Uterus (tissue), 4 donors: ENCODE data around the gene TMEM131L. TPM values are rescaled to one million over a fixed set of nuclear protein-coding genes. Genes with fewer than 3 reads are reported as not detected.
A peak's percentile ranks its signal among the peaks of the same experiment; 100 is the strongest.

Source experiments
- DNase-seq, 2 donors: peaks; one replicate each; pipeline ENCODE4 v3.0.0-alpha.2; 2019 to 2020
- H3K27ac ChIP-seq, 2 donors: fragments of 200-600 bp; sonication (generic); 1 replicate in 1 of 2; 2 replicates in 1 of 2; pipeline ENCODE4 v1.5.1; 2016 to 2018
- H3K27me3 ChIP-seq, 2 donors: fragments of 200-600 bp; sonication (generic); one replicate each; pipeline ENCODE4 v1.5.1; 2018 to 2019; ENCODE audit warnings: control low read depth in 1 of 2
- H3K36me3 ChIP-seq, 2 donors: fragments of 200-600 bp; sonication (generic); one replicate each; pipeline ENCODE4 v1.5.1; 2019; ENCODE audit warnings: control low read depth in 1 of 2
- H3K4me1 ChIP-seq, 2 donors: fragments of 200-600 bp; sonication (generic); one replicate each; pipeline ENCODE4 v1.5.1; 2018 to 2019; ENCODE audit warnings: control low read depth in 1 of 2
- H3K4me3 ChIP-seq, 2 donors: fragments of 200-600 bp; sonication (generic); 1 replicate in 1 of 2; 2 replicates in 1 of 2; pipeline ENCODE4 v1.5.1; 2018 to 2019; ENCODE audit warnings: mild to moderate bottlenecking in 1 of 2
- H3K9me3 ChIP-seq, 2 donors: fragments of 200-600 bp; sonication (generic); one replicate each; pipeline ENCODE4 v1.5.1; 2019; ENCODE audit warnings: control low read depth in 1 of 2
- POLR2A ChIP-seq, 2 donors: fragments of 450-650 bp; IDR thresholded peaks; one replicate each; pipeline ENCODE4 v1.6.1; 2016; ENCODE audit warnings: antibody characterized with exemption in 2 of 2, mild to moderate bottlenecking in 1 of 2, moderate library complexity in 1 of 2
- intact Hi-C: fragments of 100-400 bp; cut with DNase I; formaldehyde crosslinking; loops from one replicate; pipeline ENCODE4 v1.15.1; 2023; ENCODE audit warnings: low total_unique reads
- total RNA-seq, 4 donors: library from RNA; depleted of rRNA in 3 of 4; stranded (reverse); fragments of >200 nt in 3 of 4; gene quantifications; one replicate each; pipeline versions ENCODE4 v1.1.0 to v1.2.4, GENCODE V29; 2014 to 2023
- TF ChIP-seq, protein P1 (sequence below), 4 experiments: fragments of 200-600 bp in 2 of 4; fragments of 450-650 bp in 2 of 4; sonication (generic) in 2 of 4; IDR thresholded peaks; one replicate each; pipeline ENCODE4 v1.5.1; 2016 to 2019; ENCODE audit warnings: antibody characterized with exemption in 4 of 4, mild to moderate bottlenecking in 2 of 4, moderate library complexity in 1 of 4
- donor health status: DM: yes; HTN: yes; CAD: no.

The TMEM131L gene
- total RNA-seq, 4 donors from 2014 or later = 2.4 to 49.6 (median 18.0) TPM

- Histone ChIP-seq H3K9me3 (no peaks in the 10 kb centered on the region), H3K27me3 (no peaks in the 10 kb centered on the region), H3K4me3 (no peak overlapping the region), H3K4me1 (no peaks in the 10 kb centered on the region), H3K27ac (no peak overlapping the region), H3K36me3 (no peaks in the 10 kb centered on the region)
- intact Hi-C loops = no loop called here
- TF ChIP-seq, protein P1, sequence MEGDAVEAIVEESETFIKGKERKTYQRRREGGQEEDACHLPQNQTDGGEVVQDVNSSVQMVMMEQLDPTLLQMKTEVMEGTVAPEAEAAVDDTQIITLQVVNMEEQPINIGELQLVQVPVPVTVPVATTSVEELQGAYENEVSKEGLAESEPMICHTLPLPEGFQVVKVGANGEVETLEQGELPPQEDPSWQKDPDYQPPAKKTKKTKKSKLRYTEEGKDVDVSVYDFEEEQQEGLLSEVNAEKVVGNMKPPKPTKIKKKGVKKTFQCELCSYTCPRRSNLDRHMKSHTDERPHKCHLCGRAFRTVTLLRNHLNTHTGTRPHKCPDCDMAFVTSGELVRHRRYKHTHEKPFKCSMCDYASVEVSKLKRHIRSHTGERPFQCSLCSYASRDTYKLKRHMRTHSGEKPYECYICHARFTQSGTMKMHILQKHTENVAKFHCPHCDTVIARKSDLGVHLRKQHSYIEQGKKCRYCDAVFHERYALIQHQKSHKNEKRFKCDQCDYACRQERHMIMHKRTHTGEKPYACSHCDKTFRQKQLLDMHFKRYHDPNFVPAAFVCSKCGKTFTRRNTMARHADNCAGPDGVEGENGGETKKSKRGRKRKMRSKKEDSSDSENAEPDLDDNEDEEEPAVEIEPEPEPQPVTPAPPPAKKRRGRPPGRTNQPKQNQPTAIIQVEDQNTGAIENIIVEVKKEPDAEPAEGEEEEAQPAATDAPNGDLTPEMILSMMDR (IDR thresholded peaks at IDR 0.05) = no peak
- no peak for TF ChIP-seq POLR2A (IDR thresholded peaks at IDR 0.05)
- DNase-seq = no peak
These were observed 44.9 kb downstream of the TMEM131L start for GRCh38 chr4:153511104-153511503.

DNA sequence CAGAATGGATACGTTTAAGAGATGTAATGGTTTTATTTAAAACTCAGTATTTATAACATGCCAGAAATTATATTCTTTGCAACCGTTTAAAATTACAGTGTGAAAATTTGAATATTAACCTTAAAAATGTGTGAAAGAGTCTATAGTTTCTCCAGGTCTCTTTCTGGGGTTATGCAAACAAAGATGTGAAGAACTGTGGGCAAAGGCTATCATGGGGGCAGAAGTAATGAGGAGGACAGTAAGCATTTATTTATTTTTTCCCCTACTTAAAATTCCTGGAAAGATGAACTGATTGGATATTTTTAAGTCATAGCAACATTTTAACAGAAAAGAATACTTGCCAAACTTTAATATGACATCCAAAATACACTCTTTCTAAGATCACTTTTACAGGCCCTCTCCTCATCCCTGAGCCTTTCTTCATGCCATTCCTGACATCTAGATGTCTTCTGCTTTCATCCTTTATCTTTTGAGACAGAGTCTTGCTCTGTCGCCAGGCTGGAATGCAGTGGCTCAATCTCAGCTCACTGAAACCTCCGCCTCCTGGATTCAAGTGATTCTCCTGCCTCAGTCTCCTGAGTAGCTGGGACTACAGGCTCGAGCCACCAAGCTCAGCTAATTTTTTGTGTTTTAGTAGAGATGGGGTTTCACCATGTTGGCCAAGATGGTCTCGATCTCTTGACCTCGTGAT is 46.1 kb downstream of the TMEM131L start:
- Histone ChIP-seq H3K36me3 (no peaks in the 10 kb centered on the region), H3K27me3 (no peaks in the 10 kb centered on the region), H3K27ac (peak overlapping the region; percentile 32 to 59), H3K9me3 (no peaks in the 10 kb centered on the region), H3K4me3 (no peak overlapping the region), H3K4me1 (no peaks in the 10 kb centered on the region)
- TF ChIP-seq, protein P1 (IDR thresholded peaks at IDR 0.05) = no peak
- TF ChIP-seq POLR2A (IDR thresholded peaks at IDR 0.05) = no peak
- intact Hi-C loops = no loop called here
- DNase-seq = no peak

DNA sequence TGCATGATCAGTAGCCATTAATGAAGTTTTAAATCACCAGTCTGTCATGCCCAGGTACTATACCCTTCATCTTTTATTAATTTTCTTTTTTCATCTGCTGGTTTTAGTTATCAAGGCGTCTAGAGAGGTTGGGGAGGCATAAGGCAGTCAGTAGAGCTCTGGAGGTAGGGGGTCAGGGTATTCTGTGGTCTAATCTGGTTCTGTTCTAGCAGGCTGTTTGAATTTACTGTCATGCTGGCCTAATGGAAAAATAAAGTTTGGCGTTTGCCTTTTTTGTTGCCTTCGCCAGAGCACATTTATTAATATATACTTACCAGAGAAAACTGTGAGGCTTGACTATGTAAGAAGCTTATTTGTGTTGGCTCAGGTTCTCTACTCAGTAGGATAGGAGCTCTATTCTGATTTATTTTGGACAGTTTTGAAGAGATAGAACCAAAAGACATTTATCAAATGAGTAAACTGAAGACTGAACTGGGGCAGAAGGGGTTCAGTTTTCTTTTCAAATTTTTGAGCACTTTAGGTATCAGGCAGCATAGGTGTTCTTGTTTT is 46.9 kb downstream of the TMEM131L start:
- H3K27ac ChIP-seq = peak overlapping the region; percentile 32 to 59

GRCh38 chr4:153513596-153513995 is 47.4 kb downstream of the TMEM131L start:
- TF ChIP-seq POLR2A (IDR thresholded peaks at IDR 0.05) = no peak
- TF ChIP-seq, protein P1 (IDR thresholded peaks at IDR 0.05) = no peak
- DNase-seq = no peak
- peak overlapping the region; percentile 32 to 59 for H3K27ac ChIP-seq
- H3K4me3 ChIP-seq = no peak overlapping the region
- H3K36me3 ChIP-seq = no peaks in the 10 kb centered on the region
- H3K27me3 ChIP-seq = no peaks in the 10 kb centered on the region
- no peaks in the 10 kb centered on the region for H3K4me1 ChIP-seq
- intact Hi-C loops = no loop called here
- H3K9me3 ChIP-seq = no peaks in the 10 kb centered on the region

More for the DNA sequence above, 46.9 kb downstream of the TMEM131L start:
- Histone ChIP-seq H3K4me1 (no peaks in the 10 kb centered on the region), H3K27me3 (no peaks in the 10 kb centered on the region), H3K9me3 (no peaks in the 10 kb centered on the region), H3K36me3 (no peaks in the 10 kb centered on the region), H3K4me3 (no peak overlapping the region)
- intact Hi-C loops = no loop called here
- no peak for DNase-seq
- TF ChIP-seq, protein P1 (IDR thresholded peaks at IDR 0.05) = no peak
- TF ChIP-seq POLR2A (IDR thresholded peaks at IDR 0.05) = no peak

GRCh38 chr4:153514001-153514526 is 47.9 kb downstream of the TMEM131L start:
- no peaks in the 10 kb centered on the region for H3K36me3 ChIP-seq
- DNase-seq = no peak
- H3K4me3 ChIP-seq = no peak overlapping the region
- H3K27ac ChIP-seq = peak overlapping the region in 1 of 2 donors; percentile 19
- no peaks in the 10 kb centered on the region for H3K9me3 ChIP-seq
- H3K4me1 ChIP-seq = no peaks in the 10 kb centered on the region
- TF ChIP-seq, protein P1 (IDR thresholded peaks at IDR 0.05) = no peak
- TF ChIP-seq POLR2A (IDR thresholded peaks at IDR 0.05) = no peak
- intact Hi-C loops = no loop called here
- no peaks in the 10 kb centered on the region for H3K27me3 ChIP-seq
